NCI-H2227 treated with DMSO at 0.1 percent for 48 hours (cell line): Measurements from ENCODE around the gene FHIT.
A peak's percentile ranks its signal among the peaks of the same experiment; 100 is the strongest.
"Not testable (repeated sequence)": the region's sequence is repeated elsewhere in the genome, so short reads cannot be mapped to it uniquely, and the experiment has no call there.

Experiments used
- DNase-seq: peaks from one replicate; lab custom pipeline; 2025; lab: John Stamatoyannopoulos, UW

The FHIT gene

DNA sequence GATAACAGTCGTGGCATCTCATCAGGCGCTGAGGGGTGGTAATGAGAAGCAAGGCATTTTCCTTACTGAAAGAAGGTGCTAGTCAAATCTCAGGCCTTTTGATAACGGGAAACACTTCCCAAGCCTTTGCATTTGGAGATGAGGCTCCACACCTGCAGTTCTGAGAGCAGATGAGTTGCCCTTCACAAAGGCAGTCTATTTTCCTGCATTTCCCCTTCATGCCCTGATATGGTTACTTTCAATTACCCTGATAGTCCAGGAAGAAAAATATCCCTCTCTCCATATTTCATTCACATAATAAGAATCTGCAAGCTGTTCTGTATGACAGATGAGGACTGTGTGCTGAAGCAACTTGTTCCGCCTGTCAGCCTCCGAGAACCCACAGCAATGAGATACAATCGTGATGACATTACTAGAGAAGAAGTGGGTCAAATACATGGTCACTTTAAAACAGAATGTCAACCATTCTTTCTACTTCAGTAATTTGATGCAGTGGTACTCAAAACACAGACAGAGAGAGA lies 25.0 kb downstream of the FHIT start:
- no peak for DNase-seq

- no peak for DNase-seq
These were observed 26.4 kb downstream of the FHIT start for GRCh38 chr3:61224823-61225222.

GRCh38 chr3:61223451-61223850 lies 27.8 kb downstream of the FHIT start:
- no peak for DNase-seq

DNA sequence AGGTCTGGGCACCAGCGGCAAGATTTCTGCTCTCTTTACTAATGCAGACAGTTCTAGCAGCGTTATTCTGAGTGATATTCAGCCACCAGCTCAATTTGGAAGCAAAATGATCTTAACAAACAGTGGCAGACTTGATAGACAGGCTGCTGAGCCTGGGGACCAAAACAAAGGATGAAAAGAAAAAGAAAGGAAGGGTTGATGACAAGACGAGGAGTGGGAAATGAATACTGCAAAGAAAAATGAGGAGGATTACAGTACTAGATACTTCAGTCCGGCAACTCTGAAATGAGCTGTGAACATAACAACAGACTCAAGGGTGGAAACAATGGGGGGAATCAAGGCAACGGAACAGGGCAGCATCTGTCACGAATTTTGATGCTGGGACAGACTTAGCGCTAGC lies 28.8 kb downstream of the FHIT start:
- no peak for DNase-seq

DNA sequence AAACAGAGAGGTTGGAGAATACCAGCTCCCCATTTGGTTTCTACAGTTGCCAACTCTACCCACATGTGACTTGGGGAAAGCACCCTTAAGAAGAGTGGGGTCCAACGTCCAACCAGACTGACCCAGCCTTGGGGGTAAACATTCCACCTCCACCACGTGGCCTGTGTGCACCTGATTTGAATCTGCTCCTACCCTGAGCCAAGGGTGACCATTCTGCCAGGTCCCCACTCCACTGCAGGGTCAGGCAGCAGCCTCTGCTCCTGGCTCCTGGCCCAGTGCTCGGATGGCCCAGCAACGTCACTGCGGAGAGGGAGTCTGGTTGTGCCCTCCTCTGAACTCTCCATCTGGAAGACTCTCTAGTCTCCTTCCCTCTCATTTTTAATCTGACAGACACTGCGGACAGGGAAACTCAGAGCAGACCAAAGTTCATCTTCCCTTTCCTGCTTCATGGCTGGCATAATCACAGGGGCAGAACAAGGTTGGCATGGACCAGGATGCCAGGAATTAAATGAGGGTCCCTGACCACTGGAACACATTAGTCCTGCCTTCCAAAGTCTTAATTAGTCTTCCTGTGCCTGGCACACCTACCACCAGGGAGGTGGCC lies 29.4 kb downstream of the FHIT start:
- DNase-seq, result no peak

GRCh38 chr3:61218504-61218903 lies 32.7 kb downstream of the FHIT start:
- no peak for DNase-seq

GRCh38 chr3:61216171-61216570 lies 35.1 kb downstream of the FHIT start:
- not testable (repeated sequence) for DNase-seq

DNA sequence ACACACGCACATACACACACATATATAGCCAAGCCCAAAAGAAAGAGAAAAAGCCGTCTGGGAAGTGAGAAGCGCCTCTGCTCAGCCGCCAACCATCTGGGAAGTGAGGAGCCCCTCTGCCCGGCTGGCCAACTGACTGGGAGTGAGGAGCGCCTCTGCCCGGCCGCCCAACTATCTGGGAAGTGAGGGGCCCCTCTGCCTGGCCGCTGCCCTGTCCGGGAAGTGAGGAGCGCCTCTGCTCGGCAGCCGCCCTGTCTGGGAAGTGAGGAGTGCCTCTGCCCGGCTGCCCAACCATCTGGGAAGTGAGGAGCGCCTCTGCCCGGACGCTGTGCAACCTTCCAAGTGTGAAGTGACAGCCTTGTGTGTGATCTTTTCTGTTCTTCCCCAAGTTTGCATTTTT lies 49.2 kb downstream of the FHIT start:
- no peak for DNase-seq

DNA sequence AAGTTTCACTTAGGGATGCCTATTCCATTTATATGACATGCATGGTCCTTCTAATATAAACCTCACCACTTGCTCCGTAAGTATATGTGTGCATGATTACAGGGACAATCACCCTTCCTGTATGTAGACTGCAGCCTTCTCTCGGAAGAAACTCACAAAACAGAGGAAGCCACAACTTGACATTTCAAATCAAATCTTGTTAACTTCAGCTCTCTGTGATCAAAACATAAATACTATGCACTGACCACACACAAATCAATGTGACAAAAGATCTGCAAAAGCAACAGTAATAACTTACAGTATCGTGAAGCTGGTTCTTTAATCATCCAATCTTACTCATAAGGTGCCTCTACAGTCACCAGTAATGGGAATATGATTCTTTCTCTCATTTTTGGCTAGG lies 50.2 kb downstream of the FHIT start:
- no peak for DNase-seq

GRCh38 chr3:61200270-61200669 lies 51.0 kb downstream of the FHIT start:
- no peak for DNase-seq

DNA sequence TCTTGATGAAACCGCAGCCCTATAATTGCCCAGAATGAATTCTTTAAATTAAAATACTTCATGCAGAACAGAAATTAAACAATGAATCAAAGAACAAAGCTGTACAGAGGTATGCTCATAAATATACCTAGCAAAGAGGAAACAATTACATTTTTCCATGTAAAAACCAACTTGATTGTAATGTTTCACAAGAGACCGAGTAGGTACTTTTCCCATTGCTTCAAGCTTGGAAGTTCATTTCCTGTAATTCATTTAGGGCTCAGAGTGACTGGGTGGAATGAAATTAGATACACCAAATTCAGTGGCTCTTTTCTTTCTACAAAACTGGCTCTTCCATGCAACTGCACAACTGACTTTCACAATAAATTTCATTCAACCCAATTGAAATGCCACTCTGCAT lies 51.4 kb downstream of the FHIT start:
- no peak for DNase-seq

DNA sequence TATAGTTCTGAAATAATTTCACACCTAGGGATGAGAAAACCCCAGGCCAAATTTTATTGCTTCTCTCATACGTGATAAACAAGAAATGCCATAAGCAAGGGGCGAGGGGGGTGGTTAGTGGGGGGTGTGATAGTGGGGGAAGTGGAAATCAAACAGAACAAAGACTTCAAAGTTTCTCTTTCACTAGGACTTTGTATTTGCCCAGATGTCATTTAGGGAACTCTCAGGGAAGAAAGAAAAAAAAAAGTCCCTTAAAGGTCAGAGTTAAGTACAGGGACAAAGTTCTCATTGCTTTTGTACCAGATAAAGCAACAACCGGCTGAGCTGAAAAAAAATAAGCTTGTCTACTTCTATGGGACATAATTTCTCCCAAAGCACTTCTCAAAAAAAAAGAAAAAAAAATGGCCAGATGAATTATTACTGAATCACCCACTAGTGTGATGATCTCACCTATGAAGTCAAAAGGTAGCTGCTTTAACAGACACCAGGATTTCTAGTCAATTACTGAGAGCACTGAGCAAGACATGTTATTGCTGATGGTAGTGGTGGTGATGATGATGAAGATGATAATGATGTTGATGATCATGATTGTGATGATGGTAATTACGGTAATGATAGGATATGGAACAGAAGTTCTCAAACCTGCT lies 56.2 kb downstream of the FHIT start:
- DNase-seq, result no peak

DNA sequence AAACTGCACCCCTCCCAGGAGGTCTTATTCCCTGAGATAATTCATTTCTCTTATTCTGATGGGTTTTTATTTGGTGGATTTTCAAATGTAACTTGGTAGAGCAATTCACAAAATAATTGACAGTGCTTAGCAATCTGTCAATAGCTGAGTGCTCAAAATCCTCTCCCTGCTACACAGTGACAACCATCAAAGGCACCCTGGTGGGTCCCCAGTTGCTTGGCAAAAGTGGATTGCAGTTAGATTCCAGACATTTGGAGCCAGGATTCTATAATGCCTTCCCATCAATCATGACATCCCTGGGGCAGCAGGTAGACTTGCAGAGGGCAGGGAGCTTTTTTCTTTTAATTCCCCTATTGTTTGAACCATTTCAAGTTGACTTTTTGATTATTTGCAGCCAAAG lies 59.0 kb downstream of the FHIT start:
- no peak for DNase-seq

GRCh38 chr3:61190205-61190604 lies 61.0 kb downstream of the FHIT start:
- DNase-seq, result not testable (repeated sequence)

DNA sequence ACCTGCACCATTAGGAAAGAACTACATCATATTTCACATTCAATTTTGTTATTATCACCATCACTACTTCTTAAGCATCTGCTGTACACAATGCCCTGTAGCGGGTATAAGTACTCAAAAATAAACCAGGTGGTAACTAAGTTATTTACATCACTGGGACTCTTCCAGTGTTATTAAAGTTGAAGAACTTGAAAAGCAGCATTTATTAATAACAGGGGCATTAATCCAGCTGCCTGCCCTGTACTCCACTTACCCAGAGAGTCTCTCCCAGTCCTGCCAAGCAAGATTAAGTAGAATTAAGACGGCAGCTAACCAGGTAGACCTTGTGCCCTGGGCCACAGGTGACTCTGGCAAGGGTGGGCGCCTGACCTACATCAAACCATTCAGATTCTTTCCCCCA lies 65.2 kb downstream of the FHIT start:
- DNase-seq, result no peak

DNA sequence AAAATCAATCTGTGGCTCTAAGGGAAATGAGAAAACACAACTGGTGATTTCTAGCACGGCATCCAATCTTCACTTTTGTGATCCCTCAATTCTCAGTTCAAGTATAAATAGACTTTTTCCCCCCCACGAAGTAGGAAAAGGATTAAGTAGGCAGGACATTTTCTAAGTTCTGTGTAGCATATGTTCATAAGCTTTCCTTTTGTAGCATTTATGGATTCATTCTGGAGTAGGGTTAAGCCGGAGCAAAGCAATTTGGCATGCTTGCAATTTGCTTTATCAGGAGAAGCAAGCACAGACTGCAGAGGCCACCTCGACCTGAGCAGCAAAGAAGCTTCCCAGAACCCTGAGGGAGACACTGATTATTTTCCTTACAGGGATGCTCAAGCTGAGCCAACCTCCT lies 66.3 kb downstream of the FHIT start:
- DNase-seq, result no peak

GRCh38 chr3:61182662-61183061 lies 68.6 kb downstream of the FHIT start:
- DNase-seq, result no peak

GRCh38 chr3:61181874-61182273 lies 69.4 kb downstream of the FHIT start:
- no peak for DNase-seq

GRCh38 chr3:61180206-61180605 lies 71.0 kb downstream of the FHIT start:
- no peak for DNase-seq

- no peak for DNase-seq
These were observed 73.1 kb downstream of the FHIT start for GRCh38 chr3:61178167-61178566.

DNA sequence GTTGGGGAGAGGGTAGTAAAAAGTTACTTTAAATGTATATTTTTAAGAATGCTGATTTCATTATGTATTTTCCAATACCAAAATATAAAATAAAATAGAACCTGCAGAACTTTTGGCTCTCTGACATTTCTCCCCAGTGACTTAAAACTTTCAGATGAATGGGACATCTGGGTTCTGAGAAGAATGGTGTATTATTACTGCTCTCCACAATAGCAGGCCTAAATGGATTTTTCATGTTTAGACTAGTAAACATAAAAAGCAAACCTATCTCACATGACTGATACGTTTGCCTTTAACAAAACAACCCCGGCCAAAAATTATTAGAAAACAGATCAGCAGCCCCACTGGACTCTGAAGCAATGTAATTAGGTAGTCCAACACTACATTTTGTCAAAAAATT lies 73.8 kb downstream of the FHIT start:
- no peak for DNase-seq

DNA sequence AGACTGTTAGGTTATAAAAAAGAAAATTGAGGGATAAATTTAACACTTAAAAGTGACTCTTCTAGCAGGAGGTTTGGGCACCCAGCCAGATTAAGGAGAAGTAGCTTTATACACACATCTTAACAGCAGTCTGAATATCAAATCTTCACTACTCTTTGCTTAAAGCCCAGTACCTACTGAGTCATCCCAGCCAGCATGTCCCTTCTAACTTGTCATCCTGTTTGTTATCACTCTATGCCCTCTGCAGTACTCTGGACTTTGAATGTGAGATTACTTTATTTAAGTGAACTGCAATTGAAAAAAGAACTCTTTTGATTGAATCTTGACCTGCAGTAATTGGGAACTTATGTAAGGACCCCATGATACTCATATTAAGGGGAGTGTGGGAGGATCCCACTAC lies 77.6 kb downstream of the FHIT start:
- DNase-seq, result peak; percentile 12

DNA sequence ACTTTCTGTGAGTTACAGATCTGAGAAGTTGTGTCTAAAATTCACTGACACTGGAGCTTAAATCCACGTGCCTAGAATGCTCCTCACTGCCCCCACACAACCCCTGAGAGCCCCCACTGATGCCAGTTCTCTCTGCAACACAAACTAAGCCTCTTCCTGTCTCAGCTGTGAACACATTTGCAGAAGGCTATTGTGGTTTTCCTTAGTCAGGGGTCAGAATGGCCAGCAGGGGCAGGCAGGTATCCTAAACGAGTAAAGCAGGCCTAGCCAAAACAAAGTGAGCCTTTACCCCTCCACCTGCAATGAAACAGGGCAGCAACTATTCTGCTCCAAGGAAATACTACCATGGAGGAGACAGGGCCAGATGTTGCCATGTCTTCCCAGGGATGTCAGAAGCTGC lies 78.6 kb downstream of the FHIT start:
- no peak for DNase-seq

- no peak for DNase-seq
These were observed 79.0 kb downstream of the FHIT start for GRCh38 chr3:61172203-61172602.
